ENCODE measurements around the gene CHST10.
"Not testable (repeated sequence)": the region's sequence is repeated elsewhere in the genome, so short reads cannot be mapped to it uniquely, and the experiment has no call there.

The CHST10 gene

DNA sequence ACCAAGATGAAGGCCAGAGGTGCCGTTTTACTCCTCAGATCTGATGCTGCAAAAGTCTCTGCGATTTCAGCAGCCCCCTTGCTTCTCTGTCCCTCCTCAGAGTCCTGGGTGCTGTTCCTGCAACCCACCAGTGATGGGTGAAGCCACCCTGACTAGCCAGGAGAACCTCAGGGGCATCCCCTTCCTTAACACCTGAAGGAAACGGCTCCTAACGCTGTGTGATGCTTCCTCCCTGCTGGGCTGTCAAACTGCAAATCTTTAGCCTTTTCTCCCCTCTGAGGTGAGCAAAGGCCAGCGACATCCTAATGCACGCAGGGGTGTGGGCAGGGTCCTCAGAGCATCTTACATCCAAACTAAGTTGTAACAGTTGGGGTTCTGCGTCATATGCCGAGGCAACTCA lies 24.8 kb downstream of the CHST10 start:
- DNase-seq (ENCODE audit: low read depth in 2 of 2): no peak

DNA sequence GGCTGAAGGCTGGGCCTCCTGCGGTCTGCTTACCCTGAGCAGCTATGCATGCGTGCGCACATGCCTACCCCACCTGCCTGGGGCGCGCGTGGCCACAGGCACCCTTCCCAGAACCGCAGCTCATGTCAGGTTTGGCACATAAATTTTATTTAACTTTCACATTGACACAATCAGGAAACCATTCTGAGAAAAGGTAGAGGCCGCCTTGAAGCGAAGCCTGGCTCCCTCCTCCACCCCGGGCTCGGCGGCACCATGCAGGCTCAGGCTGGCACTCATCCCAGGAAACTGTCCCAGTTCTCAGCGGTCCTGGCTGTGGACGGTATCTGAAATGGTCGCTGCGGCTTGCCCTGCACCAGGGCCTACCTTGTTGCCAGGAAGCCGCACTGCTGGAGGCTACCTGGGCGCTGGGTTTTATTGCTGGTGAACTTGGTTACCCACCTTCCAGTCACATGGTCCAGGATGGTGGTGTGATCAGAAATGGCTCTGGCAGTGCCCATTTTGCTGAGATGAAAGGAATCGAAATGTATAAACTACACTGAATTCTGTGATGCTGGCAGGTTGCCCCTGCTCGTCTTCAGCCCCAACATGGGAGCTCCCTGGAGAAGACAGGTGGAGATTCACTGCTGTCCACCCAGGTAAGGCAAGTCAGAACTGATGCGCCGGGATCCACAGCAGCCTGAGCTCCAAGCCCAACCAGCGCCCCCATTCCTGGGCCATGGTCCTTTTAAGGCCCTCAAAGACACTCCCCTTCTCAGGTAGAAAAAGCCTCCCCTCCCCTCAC lies 25.5 kb downstream of the CHST10 start:
- no peak for DNase-seq (ENCODE audit: low read depth in 2 of 2)

DNA sequence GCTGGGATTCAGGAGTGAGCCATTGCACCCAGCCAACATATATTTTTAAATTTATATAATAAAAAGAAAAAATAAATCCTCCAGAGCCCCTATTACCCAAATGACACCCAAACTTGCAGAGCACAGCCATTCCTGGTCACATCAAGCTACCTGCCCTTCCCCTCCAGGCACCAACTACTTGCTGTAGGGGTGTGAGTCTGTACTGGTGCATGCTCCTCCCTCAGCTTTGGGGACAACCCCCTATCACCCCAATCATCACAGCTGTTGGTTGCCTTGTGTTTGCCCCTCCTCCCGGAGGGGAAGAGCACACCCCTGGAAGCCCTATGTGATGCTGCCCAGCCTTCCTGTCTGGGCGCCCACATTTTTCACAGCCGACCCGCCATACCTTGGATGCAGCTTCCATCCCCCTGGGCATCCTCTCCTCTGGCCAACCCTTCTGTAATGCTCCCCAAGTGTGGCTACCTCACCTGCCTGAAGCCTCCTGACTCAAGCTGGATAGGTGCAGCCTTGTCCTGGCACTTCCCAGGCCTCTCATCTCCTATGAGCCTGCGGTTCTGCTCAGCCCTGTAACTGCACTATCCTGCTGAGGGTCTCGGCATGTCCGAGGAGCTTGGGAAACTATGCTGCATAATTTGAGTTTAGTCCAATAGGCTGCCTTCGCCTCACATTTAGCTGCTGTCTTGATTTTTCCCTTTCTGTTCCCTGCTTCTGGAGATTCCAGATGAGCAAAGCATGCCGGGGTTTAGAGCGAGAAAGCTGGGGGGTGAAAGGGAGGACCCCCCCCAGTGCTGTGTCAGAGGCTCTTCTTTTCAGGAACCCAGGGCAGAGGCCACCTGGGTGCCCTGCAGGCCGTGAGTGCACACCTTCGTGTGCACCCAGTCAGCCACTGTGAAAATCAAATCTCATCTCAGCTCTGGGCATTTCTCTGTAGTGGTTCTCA lies 27.2 kb downstream of the CHST10 start:
- no peak for DNase-seq (ENCODE audit: low read depth in 2 of 2)

DNA sequence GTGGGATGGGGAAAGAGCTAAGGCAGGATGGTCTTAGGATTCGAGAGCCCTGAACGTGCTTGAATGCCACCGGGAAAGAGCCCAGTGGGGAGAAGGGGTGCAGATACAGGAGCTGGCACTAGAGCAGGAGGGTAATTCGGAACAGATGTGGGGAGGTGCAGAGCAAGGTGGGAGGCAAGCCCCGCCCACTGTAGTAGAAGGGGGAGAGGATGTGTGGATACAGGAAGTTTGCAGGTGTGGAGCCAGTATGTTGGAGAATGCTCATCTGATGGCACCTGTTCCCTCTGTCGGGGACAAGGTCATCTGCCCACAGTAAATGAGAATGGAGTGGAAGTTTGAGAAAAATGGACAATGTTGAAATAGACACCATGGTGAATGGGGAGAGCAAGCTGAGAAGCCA lies 28.8 kb downstream of the CHST10 start:
- no peak for DNase-seq (ENCODE audit: low read depth in 2 of 2)

DNA sequence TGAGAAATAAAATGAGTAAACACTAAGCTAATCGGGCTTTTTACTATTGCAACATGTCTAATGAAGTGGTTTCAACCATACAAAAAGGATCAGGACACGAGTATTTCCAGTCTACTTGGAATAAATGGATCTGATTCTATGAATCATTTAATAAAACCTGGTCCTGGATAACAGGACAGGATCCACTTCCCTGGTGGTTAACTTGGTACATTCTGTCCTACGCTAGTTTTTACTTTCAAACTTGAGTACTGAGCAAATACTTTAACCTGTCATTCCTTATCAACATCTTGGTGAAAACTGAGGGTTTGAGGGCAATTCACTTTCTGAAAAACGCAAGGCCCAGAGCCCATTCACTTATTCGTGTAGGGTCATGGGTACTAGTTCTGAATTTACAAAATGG lies 33.5 kb downstream of the CHST10 start:
- no peak for DNase-seq (ENCODE audit: low read depth in 2 of 2)

DNA sequence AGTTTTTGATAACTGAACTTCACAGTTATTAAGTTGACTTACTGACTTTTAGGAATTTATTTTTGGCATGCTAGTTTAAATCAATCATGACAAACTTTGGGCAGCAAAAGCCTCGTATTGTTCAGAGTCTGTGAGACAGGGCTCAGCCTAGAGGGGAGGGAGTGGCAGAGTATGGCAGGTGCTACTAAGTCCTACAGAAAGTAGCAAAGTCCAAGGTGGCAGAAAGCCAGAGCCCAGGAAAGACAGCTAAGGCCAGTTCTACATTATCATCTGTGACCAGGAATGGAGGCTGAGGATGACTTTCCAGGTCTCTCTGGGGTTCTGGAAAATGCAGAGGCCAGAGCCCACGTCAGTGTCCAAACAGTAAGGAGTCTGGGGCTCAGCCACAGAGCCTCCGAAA lies 34.2 kb downstream of the CHST10 start:
- no peak for DNase-seq (ENCODE audit: low read depth in 2 of 2)

DNA sequence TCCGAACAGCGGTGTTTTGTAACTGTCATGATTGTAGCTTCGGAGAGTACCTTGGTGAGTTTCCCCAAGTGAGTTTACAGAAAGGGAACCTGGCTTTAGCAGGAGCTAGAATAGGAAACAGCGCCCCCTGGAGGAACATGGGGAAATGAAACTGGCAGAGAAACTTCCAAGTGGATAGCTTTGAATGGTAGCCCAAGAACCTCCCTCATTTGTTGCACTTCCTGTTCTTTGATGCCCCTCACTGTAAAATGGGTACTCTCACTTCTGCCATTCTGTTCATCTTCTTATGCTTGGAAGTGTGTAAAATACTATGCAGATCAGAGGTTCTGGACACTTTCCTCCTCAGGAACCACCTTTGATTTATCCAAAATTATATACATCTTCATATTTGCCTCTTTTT lies 36.2 kb downstream of the CHST10 start:
- DNase-seq (ENCODE audit: low read depth in 2 of 2): peak; percentile 44 to 48

DNA sequence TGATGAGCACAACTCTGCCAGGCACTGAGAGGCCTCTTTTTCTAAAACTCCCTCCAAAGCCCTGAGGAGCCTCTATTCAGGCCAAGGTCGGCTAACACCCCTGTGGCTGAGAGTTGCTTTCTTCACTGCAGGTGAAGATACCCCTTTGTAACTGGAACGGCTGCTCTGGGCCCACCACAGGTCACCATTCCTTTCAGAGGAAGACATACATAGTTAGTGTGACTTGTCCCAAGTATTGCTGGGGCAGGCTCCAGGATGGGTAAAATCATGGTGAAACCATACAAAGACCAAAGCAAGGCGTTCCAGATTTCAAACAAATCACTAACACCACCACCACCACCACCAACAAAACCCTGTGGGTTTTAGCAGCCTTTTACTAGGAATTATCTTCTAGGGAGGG lies 36.8 kb downstream of the CHST10 start:
- DNase-seq (ENCODE audit: low read depth in 2 of 2): no peak

DNA sequence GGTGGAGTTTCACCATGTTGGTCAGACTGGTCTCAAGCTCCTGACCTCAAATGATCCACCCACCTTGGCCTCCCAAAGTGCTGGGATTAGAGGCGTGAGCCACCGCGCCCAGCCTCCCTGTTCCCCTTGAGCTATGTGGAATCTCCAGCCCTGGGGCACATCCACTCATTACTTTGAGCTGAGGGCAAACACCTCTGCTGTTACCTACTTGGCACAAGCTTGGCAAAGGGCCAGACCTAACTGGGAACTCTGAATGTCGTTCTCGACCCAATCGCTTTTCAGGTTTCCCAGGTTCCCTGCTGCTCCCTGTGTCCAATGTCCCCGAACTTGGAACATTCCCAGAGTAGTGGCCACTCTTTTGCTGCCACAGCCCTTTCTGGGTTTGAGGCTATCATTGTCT lies 40.6 kb downstream of the CHST10 start:
- no peak for DNase-seq (ENCODE audit: low read depth in 2 of 2)

DNA sequence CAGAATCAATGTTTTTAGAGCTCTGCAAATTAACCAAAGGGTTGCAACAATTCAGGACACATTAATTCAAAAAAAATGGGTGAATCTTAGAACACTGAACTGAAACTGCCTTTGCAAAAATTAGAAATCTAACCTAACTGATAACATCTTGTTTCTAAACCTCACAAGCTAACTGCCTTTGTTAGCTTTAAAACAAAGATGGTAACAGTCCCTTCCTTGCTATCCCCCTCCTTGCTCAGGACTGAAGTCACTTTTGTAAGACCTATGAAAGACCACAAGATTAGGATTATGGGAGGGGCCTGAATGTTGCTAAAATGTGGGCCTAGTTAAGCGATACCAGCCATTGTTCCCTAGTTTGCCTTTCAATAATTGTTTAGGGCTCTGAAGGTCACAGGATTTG lies 50.3 kb downstream of the CHST10 start:
- DNase-seq (ENCODE audit: low read depth in 2 of 2): no peak

DNA sequence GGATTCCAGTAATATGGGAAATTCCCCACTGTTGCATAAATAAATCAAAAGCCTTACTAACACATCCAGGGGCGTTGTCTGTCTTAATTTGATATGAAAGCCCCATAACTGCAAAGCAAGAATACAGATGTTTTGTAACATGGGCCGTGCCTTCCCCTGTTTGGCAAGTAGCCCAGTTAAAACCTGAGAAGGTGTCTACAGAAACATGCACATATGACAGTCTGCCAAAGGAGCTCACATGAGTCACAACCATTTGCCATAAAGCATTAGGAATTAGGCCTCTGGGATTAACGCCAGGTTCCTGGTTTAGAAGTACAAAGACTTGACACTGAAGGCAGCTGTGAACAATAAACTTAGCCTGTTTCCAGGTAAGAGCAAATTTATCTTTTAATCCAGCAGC lies 52.0 kb downstream of the CHST10 start:
- DNase-seq (ENCODE audit: low read depth in 2 of 2): no peak

DNA sequence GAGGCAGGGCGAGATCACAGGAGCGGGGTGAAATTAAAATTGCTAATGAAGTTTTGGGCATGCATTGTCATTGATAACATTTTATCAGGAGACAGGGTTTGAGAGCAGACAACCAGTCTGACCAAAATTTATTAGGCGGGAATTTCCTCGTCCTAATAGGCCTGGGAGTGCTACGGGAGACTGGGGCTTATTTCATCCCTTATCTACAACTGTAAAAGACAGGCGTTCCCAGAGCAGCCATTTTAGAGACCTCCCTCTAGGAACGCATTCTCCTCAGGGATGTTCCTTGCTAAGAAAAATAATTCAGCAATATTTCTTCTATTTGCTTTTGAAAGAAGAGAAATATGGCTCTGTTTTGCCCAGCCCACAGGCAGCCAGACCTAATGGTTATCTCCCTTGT lies 55.2 kb downstream of the CHST10 start:
- DNase-seq (ENCODE audit: low read depth in 2 of 2): not testable (repeated sequence)

DNA sequence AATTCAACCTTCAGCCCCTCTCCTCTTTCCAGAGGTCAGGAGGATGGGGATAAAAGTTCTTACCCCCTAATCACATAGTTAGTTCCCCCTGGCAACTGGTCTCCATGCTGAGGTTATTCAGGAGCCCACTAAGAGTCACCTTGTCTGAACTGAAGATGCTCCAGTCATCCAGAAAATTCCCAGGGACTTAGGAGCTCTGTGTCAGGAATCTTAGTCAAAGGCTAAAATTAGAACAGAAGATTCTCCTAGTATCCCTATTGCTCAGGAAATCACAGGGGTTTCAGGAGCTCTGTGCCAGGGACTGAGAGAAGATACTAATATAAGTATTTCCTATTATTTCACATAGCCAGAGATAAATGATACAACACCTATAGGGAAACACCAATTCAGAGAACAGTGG lies 57.9 kb downstream of the CHST10 start:
- no peak for DNase-seq (ENCODE audit: low read depth in 2 of 2)

DNA sequence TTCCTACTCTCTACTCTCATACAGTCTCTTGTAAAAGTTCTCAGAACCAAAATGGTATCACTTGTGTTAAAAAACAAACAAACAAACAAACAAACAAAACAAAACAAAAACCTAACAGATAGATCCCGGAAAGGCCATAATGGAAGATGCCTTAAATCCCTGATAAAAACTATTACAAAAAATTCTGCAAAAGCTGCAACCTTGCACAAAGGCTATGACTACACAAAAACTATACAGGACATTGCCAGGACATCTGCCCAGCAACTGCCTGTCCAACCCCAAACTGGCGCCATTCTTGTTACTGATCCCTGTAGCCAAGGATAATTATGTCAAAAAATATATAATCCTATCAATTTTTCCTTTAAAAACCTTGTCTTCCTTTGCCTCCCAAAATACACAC lies 58.9 kb downstream of the CHST10 start:
- no peak for DNase-seq (ENCODE audit: low read depth in 2 of 2)

DNA sequence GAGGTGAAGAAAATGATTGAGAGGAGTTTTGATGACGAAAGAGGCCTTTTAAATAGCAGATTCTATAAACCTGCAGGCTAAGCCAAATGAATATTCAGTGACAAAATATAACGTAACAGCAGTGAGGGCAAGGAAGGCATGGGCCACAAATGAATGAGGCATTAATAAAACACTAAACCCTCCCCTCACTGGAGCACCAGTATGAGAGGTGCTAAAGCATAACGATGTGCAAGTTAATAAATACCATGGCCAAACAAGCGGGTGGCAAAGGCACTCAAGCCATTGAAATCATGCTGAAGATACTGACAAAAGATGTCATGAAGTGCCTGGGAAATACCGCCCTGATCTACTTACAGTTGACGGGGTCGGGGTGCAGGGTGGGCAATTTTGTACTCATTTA lies 64.9 kb downstream of the CHST10 start:
- DNase-seq (ENCODE audit: low read depth in 2 of 2): no peak

DNA sequence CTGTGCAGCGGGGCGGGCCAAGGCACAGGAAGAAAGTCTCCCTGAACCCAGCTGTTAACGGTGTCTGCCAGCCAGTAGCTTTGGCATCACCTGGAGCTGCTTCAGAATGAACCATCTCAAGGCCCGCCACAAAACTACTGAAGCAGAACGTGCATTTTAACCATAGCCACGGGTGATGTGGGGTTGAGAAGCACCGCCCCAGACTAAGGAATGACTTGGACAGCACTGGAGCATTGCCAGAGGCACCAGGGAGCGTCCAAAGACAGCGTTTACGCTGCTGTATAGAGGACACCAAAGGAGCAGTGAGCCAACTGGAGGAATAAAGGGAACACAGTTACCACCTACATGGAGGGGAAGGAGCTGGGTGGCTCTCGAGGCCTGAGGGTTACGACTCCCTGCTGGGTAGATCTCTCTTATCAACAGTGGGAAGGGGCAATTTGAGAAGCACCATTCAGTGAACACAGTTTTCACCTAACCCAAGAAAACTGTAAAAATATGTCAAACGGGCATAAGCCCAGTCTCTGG lies 66.7 kb downstream of the CHST10 start:
- DNase-seq (ENCODE audit: low read depth in 2 of 2): no peak

DNA sequence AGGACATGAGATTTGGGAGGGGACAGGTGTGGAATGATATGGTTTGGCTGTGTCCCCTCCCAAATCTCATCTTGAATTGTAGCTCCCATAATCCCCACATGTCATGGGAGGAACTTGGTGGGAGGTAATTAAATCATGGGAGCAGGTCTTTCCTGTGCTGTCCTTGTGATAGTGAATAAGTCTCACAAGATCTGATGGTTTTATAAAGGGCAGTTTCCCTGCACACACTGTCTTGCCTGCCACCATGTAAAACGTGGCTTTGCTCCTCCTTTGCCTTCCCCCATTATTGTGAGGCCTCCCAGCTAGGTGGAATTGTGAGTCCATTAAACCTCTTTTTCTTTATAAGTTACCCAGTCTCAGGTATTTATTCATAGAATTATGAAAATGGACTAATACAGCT lies 72.3 kb downstream of the CHST10 start:
- DNase-seq (ENCODE audit: low read depth in 2 of 2): not testable (repeated sequence)

DNA sequence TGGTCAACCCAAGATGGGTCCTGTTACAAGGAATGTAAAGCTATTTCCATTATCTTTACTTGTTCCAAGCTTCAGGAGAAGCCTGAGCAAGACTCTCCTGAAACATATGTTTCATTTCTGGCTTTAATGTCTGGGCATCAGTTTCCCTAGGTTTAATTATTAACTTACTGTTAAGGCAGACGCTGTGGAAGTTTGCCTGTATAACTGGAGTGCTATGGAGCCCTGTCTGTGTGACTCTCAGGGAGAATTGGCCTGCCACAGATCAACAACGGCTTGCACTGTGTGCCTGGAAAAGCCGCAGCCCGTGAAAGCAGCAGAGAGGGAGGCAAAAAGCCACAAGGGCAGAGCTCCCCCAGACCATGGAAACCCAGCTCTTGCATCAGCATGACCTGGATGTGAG lies 73.0 kb downstream of the CHST10 start:
- DNase-seq (ENCODE audit: low read depth in 2 of 2): no peak

DNA sequence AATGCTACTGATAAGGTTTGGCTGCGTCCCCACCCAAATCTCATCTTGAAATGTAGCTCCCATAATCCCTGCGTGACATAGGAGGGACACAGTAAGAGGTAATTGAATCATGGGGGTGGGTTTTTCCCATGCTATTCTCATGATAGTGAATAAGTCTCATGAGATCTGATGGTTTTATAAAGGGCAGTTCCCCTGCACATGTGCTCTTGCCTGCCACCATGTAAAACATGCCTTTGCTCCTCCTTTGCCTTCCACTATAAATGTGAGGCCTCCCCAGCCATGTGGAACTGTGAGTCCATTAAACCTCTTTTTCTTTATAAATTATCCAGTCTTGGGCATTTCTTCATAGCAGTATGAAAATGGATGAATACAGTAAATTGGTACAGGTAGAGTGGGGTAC lies 75.0 kb downstream of the CHST10 start:
- DNase-seq (ENCODE audit: low read depth in 2 of 2): not testable (repeated sequence)

Measured in activated CD8-positive, alpha-beta memory T cell treated with anti-CD3 and anti-CD28 coated beads for 4 hours (primary cell).